GM21360 (cell line): ENCODE measurements around the gene GABRD.

ENCODE experiments used
- ATAC-seq: cut with Tn5 transposase; IDR thresholded peaks from one replicate; pipeline ENCODE4 v1.9.1; 2021; ENCODE audit warnings: mild to moderate bottlenecking, moderate library complexity; ENCODE audit not compliant: unreplicated experiment

Gene GABRD

DNA sequence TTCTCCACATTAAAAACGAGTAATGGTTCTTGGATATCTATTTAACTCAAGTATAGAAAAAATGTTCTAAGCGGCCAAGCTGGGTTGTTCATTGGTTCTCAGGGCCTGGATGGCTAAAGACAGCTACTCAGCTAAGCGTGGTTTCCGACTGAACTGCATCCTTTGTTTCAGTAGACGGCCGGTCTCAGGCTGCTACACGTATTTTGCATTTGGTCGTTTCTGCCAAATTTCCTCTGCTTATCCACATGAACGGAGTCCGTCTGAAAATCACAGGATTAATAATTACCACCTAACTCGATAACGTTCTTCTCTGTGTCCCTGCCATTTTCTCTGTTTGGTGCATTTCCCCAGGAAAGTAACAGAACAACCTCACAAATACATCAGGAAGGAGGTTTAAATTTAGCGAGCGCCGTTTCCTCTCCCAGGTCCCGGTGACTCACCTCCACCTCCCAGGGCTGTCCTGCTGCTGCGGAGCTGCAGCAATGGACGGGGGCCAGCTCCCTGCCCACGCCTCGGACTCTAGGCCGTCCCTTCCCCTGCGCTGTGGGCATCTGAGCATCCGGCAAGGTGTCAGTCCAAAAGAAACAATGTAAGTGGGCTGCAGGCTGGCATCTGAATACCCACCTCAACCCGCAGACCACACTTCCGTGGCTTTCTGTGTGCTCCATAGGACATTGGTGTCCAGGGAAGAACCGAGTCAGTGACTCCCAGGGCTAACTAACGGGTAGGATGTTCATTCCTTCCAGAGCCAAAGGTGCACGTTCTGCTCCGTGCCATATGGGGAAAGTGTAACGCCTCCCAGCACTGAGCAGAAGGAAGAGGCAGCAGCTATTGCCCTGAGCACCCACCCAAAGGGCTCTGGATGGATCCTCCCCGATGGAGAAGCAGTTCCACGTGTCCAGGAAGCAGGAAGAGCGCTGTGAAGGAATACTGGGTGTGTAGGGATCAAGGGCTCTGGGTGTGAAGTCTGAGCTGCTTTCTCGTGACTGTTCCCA lies 4.1 kb upstream of the GABRD start:
- ATAC-seq, result no peak

DNA sequence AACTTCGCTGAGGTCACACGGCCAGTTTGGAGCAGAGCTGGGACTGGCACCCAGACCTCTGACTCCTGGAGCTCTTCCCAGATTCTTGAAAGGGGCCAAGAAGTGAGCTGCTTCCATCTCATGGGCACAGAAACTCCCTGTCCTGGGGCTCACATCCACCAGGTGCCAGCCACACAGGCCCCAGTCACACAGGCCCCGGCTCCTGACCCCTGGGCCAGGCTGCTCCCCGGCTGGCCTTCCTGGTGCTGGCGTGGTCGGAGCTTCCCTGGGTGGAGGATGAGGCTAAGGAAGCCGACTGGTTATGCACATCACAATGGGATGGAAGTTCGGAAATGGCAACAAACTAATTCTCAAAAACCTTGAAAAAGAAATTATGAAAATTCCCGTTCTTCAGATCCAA lies 3.0 kb upstream of the GABRD start:
- ATAC-seq, result no peak

DNA sequence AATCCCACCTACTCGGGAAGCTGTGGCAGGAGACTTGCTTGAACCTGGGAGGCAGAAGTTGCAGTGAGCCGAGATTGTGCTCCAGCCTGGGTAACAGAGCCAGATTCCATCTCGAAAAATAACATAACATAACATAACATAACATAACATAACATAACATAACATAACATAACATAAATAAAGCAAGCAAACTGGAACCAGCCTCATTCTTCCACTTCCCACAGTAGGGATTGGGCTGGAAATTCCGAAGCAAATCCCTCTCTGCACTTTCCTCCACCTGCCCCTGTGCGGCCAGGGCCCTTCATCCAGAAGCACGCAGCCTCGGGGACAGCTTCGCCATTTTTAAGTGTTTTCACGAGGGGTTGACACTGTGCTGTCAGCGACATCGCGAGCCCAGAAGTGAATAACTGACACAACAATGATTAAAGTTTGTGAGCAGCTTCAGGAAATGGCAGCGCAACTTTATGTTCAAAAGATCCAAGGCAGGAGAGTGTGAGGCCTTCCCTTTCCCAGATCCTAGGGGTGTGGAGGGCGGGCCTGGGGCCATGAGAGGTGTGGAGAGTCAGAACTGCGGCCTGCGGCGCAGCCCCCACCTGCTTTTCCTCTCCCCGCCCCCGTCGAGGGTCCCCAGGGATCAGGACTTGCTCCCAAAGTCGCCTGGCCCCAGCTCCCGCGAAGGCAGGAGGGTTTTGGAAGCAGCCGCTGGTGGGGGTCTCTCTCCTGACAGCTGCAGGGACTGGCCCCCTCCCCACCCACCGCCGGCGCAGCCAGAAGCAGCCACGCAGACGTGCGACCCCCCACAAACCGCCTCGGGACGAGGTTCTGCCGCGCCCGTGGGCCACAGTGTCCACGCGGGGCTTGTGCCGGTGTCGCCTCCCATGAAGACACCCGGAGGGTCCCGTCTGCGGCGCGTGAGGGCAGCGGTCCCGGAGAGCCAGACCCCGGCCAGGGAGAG lies 651 bp upstream of the GABRD start:
- ATAC-seq, result no peak

DNA sequence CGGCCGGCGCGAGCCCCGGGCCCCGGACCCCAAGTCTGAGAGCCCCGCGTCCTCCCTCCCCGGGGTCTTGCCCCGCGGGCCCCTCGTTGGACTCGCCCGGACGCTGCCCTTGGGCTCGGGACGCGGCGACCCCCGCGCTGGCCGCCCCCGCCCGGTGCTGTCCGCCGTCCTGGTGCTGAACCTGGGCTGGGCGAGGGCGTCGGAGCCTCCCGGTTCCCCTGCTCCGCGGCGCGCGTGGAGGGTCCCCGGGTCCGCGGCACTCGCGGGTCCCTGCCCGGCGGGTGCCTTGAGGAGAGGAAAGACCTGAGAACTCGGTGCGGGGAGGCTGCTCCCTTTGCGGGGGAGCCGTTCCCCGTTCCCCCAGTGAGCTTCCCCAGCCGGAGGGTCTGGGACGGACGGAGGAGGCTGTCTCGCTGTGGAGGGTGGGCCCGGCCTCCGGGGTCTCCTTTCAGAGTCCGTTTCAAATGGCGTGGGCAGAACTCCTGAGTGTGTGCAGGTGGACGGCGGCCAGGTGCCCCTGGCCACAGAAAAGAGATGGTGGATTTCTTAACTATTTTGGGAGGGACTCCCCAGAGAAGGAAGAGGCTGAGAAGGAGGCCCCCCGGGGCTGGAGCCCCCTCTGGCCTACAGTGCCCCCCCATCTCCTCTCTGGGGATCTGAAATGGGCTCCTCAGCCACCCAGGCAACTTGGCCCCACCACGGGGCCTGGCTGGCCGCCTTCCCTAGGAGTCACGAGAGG lies 595 bp downstream of the GABRD start:
- ATAC-seq, result no peak

DNA sequence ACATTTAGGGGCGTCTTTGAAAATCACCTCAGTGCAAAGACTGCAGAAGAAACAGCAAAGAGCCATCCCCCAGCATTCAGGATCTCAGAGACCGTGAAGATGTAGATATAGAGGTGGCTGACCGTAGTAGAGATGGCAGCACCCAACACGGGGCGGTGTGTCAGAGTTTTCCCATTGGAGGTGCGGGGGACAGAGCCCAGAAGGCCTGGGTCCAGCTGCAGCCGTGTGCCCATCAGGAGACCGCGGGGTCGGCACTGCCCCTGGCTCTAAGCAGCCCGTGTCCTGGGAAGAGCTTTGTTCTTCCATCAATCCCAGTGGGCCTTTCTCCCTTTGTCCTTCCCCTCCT lies 1.1 kb downstream of the GABRD start:
- ATAC-seq, result no peak

DNA sequence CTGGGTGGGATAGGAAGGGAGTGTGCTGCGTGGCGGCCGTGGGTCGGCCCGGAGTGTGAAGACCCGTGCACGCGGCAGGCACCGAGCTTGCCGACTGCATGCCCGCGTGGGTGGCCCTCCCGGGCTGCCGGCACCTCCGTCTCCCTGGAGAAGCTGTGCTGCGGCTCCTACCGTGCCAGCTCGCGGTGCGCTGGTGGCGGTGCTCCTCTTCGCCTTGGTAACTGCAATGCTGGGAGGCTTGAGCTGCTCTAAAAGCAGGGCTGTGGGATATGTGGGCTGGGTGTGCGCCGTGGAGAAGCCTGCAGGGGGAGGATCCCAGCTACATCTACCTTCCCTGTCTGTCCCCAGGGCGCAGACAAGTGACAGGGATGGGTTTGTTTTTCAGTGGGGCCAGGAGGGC lies 2.4 kb downstream of the GABRD start:
- ATAC-seq, result no peak

DNA sequence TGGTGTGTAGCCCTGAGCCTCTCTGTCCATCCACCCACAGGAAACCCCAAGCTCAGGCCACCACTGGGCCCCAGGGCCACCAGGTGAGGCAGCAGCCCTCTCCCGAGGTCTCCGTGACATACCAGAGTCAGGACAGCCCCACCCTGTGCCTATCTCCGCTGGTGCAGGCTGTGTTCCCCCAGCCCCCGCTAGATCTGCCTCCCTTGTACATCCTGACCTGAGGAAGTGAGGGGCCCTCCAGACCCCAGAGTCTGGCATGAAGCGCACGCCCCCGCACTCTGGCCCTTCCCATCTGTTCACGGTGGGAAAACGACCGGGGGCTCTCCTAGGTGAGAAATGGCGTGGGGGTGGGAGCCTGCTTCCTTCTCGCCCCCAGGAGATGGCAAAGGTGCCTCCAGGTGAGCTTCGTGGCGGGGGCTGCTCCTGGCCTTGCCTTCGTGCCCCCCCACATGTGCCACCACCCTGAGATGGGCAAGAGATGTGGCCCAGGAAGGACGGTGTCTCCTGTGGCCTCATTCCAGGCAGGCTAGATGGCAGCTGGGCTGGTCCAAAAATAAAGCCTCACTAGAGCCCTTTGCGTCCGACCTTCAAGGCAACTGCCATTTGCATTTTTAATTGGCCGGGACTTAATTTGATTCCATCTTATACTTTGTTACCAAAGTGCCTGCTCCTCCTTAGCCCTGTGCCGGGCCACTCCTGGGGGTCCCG lies 3.1 kb downstream of the GABRD start:
- ATAC-seq, result no peak

DNA sequence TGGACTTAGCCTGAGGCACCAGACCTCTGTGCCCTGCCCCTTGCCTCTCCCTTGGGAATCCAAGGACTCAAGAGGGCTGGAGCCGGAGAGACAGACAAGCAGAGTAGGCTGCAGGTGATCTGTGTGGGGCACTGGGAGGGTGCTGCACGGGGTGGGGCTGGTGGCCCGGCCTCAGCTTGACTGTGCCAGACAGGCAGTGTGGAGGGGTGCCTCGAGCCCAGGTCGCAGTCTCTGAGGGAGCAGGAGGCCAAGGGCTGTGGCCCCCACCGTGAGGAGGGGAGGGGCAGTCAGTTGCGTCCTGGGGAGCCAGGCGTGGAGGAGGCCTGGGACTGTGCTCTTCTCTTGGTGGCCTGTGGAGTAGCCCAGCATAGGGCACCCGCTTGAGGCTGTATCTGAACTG lies 4.0 kb downstream of the GABRD start:
- no peak for ATAC-seq

DNA sequence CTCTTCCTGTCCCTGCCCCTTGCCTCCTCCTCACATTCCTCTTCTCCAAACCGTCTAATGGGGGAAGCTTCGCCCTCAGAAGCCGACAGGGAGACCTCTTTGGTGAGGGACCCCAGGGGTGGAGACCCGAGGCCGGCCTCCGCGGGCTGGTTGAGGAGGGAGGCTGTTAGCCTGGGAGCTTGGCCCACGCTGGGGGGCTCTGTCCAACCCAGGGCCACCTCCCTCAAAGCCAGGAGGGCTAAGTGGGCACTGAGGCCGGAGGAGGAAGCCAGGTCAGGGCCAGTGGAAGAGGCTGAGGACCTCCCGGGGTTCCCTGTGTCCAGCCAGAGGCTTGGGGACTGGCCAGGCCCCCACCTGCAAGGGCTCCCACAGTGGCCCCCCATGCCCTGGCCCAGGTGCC lies 5.3 kb downstream of the GABRD start:
- ATAC-seq, result no peak

DNA sequence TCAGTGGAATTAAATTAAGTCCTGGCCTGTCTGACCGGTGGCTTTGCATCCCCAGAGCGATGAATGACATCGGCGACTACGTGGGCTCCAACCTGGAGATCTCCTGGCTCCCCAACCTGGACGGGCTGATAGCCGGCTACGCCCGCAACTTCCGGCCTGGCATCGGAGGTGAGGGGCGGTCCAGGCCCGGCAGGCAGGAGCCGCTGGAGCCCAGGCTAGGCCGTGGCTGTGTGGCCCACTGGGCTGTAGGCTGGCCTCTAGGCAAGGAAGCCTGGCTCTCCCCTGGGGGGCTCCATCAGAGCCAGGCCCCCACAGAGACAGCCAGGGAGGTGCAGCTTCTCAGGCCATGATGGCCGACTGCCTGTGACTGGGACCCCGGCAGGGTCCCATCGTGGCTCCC lies 5.7 kb downstream of the GABRD start:
- ATAC-seq, result no peak

DNA sequence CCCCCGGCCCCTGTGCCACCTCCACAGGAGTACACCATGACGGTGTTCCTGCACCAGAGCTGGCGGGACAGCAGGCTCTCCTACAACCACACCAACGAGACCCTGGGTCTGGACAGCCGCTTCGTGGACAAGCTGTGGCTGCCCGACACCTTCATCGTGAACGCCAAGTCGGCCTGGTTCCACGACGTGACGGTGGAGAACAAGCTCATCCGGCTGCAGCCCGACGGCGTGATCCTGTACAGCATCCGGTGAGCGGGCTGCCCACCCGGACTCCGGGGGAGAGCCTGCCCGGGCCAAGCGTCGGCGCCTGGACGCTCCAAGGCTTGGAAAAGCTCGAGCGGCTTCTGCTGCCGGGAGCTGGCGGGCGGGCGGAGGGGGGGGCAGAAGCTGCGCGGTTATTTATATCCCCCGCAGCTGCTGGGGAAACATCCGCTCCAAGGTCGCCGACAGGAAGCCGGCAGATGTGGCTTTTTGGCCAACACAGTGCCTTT lies 6.4 kb downstream of the GABRD start:
- ATAC-seq, result no peak

DNA sequence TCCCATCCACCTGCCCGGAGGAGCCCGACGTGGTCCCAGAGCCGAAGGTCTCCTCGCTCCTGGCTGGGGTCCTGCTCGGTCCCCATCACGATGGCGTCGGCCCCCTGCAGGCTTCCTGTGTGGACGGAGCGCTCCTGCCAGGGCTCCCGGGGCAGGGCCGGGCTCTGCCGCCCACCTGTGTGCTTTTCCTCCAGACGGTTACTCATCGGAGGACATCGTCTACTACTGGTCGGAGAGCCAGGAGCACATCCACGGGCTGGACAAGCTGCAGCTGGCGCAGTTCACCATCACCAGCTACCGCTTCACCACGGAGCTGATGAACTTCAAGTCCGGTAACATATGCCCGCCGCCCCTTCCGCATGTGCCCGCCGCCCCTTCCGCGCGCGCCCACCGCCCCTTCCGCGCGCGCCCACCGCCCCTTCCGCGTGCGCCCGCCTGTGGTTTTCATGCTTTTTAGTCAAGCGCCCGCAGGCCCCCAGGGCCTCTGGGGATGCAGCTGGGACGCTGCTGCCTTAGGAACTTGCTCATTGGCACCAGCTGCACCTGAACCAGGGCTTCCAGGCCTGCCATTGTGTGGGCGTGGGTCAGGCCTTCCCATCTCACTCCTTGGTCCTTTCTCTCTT lies 8.9 kb downstream of the GABRD start:
- ATAC-seq, result no peak

DNA sequence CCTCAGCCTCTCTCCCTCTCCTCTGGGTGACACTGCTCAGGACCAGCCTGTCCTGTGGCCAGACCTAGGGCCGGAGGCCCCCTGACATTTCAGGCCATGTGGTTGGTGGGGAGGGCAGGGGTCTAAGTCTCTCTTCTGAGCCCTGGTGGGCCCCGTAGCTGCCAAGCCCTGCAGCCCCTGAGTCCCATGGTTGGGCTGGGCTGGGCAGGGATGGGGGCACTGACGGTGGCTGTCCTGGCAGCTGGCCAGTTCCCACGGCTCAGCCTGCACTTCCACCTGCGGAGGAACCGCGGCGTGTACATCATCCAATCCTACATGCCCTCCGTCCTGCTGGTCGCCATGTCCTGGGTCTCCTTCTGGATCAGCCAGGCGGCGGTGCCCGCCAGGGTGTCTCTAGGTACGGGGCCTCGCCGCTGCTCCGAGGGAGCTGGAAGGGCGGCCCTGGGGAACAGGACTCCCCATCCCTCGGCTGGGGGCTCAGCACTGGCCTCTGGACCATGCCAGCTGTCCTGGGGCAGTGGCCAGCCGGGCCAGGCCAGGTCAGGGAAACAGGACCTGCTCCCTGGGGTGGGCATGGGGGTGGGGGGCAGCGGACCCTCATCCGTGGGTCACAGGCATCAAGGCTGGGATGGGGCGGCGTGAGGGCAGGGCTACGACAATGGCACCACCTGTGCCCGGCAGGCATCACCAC lies 9.9 kb downstream of the GABRD start:
- ATAC-seq, result no peak

DNA sequence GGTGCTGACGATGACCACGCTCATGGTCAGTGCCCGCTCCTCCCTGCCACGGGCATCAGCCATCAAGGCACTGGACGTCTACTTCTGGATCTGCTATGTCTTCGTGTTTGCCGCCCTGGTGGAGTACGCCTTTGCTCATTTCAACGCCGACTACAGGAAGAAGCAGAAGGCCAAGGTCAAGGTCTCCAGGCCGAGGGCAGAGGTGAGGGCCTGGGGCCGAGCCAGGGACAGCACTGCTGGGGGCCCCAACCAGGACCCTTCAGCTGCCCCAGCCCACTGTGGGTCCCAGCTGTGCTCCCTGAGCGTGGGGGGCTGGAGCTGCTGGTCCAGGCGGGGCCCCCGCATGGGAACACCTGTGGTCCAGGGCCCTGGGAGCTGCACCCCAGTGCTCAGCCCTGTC lies 10.4 kb downstream of the GABRD start:
- ATAC-seq, result no peak

DNA sequence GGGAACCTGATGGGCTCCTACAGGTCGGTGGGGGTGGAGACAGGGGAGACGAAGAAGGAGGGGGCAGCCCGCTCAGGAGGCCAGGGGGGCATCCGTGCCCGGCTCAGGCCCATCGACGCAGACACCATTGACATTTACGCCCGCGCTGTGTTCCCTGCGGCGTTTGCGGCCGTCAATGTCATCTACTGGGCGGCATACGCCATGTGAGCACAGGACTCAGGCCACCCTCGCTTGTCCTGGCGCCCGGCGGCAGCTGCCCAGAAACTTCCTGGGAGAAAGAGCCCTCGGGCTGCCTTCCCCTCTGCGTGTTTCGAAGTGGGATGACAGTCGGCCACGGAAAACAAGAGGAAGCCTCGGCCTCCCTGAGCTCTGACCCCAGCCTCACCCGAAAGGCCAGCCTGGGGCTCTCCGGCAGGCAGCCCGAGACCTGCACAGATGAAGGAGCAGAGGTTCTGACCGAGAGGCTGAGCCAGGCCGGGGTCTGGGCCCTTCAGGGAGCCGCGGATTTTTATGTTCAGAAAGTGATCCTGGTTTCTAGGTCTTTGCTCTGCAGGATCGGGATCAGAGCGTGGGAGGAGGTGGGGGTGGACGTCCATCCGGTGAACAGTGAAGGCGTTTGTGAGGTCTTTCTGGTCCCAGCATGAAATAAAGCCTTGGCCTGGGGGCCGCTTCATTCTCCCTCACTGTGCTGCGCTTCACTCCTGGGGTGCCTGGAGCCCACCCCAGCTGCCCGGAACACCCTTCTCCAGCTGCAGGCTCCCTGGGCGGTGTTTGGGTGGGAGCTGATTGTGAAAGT lies 11.1 kb downstream of the GABRD start:
- ATAC-seq, result no peak

DNA sequence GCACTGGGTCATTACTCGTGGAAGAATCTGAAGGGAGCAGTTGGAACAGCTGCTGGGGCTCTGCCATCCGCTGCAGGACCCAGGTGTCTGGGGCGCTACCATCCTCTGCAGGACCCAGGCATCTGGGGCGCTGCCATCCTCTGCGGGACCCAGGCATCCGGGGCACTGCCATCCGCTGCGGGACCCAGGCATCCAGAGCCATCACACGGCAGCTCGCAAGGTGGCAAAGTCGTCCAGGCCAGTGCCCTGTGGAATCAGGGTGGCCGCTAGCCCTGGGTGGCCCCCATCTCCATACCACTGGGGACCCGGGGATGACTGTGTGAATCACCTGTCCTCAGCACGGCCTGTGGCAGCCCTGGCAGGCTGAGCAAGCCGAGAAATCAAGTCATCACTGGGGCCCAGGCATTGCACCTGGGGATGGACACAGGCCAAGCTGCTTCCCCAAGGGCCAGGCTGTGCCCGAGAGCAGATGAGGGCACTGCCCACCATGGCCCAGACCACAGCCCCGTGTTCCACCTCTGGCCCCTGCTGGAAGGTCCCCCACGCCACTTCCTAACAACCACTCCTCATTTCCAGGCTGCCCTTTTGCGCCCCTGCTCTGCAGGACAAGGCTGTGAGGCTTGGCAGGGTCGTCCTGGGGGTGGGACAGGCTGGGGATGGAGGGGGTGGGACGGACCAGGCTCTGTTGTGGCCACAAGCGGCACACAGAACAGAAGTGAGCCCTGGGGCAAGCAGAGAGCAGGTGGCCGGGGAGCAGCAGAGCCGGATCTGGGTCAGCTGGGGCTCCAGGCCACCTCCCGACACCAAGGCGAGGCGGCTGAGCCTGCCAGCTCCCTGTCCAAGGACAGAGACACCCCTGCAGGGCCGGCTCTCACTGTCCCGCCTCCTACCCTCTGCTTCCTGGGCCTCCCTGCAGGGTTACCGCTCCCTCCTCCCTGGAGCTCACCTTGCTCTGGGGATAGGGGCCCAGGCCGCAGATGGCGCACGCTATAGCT lies 12.7 kb downstream of the GABRD start:
- ATAC-seq, result no peak

DNA sequence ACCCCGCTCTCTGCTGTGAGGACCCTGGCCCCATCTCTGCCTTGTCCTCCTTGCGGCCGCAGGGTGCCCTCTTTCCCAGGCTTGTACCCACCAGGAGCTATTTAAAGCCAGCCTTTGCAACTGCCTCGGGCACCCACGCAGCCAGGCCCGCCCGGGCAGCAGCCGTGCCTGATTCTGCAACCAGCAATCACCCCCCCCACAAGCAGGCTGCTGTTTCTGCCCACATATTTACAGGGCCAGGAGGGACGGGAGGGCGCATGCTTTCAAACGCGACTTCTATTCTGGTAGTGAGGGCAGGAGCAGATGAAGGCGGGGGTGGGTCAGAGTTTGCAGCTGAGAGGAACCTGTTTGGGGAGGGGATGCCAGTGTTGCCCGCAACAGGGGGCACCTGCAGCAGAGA lies 13.6 kb downstream of the GABRD start:
- no peak for ATAC-seq
